Dedifferentiated amniotic fluid mesenchymal stem cell (primary cell): ENCODE measurements around the gene STUM.

Experiments used
- DNase-seq: peaks from one replicate; pipeline ENCODE4 v3.0.0-alpha.2; 2016; ENCODE audit errors: extremely low spot score

STUM gene

DNA sequence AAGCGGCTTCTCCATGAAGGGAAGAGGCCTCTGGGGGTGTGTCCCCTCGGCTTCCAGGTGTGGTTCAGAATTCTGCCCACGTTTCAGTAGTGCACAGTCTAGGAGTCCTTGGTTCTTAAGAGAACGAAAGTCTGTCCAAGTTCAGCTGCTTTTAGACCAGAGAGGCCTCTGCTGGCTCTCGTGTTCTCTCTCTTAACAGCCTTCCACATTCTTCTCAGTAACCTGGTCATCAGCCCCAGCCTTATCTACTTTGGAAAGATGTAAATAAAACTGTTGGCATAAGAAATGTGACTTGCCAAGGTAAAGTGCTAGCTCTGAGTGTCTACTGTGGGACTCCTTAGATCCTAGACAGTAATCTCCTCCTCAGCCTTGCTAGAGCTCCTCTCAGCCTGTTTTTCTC lies 15.3 kb upstream of the STUM start:
- no peak for DNase-seq

DNA sequence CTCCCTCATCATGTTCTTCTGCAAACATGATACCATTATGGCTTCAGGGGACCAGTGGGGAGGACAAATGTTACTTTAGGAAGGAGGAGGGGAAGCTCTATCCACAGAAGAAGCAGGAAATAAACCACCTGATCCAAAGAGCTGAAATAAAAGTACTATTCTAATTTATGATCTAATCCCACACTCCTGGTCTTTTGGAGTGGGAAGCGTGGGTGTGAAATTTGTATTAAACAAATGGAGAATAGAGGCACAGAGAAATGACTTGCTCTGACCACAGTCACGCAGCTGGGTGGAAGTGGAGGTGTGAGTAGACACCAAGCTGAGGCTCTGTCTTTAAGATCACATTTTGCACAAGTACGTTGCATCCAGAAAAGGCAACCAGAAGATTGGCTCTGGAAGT lies 14.5 kb upstream of the STUM start:
- DNase-seq: no peak

DNA sequence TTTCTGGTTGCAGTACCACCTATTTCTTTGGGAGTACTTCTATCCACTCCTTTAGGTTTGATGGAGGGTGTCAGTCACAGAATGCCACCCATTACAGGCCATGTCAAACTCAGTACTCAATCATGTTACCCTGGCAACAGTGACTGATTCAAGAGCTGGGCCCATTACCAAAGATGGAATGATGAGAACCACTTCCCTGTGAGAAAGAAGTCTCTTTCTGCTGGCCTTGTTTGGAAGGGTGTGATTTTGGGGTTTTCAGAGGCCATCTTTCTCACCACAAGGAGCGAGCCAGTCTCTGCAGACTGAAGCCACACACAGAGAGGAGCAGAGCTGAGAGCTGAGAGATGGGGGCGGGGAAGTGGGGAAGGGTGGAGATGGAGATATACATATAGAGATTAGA lies 13.9 kb upstream of the STUM start:
- no peak for DNase-seq

DNA sequence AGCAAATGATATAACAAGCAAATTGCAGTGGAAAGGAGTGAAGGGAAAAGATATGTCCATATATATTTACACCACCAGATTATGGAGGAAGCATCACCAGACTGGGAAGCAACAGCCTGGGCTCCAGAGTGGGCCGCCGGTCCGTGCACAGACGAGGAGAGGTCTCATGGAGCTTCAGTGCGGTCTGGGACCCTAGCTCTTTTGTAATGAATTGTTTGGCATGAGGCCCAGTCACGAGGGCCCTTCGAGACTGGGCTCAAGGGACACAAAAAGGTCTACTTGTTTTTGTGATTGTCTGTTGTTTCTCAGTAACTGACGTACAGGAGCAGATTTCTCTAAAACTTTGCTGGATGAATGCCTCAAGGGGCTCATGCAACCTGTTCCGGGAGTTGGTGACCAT lies 12.9 kb upstream of the STUM start:
- DNase-seq: no peak

DNA sequence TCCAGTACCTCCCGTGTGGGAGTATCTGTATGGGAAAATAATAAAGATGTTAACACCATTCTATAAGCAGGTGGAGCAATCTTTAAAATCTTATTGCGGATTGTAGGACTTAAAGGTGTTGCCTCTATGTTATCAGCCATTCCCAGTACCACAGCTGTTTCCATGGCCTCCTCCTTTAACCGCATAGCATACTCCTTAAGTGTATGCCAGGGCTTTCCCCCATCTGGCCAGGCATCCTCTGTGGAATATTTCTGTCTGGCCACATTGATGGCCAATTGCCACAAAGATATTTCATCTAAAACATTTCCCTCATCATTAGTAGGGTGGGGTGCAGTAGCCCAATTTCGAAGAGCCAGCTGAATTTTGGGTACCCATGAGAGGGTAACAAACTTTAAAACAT lies 7.3 kb upstream of the STUM start:
- DNase-seq: no peak

DNA sequence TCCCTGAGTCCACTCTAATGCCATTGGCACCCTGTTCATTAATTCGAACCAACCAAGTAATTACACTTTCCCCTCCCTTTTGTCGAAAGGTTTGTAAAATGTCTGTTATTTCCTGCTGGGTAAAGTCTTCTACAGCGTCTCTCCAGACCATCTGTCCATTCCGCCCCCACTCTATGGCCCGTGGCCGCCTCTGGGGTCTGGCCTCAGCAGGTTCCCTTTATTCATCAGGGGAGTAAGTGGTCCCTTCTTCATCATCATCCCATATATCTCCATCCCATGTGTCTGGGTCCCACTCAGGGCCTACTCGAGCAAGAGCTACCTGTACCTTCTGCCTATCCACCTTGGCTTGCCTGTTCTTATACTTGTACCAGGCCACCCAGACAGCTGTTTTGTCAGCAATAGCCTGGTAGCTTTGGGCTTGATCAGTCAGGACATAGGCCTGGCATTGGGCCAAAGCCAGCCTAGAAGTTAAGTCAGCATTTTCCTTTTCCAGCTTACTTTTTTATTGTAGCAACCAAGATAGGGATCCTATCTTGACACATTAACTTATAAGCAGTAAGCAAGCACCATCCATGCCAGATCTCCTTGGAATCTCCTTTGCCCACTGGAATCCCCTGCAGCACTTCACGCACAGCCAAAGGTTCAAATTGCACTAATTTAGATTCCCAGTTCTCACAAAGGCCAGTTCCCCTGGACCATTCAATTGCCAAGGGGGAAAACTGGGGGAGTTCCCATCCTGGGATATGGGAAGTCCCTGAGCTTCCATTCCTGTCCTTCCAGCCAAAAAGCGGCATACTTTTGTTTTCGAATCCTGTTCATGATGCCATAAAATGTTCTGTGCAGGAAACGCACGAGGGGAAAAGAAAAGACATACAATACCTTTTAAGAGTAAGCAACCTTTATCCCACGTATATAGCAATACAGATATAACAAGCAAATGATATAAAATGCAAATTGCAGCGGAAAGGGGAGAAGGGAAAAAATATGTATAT lies 6.6 kb upstream of the STUM start:
- no peak for DNase-seq

DNA sequence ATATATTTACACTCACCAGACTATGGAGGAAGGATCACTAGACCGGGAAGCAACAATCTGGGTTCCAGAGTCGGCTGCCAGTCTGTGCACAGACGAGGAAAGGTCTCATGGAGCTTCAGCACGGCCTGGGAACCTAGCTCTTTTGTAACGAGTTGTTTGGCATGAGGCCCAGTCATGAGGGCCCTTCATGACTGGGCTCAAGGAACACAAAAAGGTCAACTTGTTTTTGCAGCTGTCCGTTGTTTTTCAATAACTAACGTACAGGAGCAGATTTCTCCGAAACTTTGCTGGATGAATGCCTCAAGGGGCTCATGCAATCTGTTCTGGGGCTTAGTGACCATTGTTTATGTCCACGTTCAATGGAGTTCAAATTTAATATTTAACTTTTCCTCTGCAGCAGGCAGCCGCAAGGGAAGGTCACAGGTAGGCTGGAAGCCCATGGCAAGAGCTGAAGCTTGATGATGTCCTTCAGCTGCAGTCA lies 5.9 kb upstream of the STUM start:
- DNase-seq: no peak

DNA sequence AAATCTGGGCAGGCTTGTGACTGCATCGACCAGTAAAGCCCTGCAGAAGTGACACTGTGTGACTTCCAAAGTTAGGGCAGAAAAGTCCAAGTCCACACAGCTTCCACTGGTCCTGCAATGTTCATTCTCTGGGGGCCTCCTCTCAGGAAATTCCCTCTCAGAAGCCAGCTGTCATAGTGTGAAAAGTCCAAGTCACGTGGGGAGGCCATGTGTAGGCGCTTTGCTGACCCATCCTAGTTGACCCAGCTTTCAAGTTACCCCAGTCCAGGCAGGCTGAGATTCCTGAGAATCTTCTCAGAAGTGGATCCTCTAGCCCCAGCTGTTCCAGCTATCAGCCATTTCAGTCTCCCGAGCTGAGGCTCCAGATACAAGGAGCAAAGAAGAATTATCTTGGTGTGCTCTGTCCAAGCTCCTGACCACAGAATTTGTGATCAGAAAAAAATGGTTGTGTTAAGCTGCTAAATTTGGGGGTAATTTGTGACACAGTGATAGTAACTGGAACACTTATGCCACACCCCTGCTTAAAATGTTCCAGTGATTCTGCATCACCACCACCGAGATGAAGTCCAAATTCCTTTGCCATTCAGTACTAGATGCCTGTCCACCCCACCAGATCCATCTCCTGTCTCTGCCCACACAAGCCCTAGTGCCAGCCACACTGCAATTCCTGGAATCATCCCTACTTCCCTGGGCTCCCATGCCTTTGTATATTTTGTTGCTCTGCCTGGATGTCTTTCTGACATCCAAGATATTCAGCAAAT lies 2.5 kb upstream of the STUM start:
- DNase-seq: no peak

DNA sequence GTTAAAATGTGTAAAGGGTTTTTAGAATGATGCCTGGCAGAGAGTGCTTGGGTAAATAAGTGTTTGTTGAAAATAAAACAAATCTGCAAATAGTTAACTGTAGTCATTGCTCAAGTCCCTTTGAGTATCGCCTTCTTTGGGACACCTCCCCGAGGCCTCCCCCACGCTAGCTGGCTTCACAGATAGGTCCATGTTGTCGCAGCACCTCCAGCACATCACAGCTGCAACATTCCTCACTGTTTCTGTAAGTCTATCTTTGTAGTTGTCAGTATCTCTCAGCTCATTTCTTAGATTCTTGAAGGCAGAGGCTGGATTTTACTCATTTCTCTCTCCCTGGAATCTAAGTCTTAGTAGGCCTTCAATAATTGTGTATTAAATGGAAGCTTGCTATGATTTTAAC lies 1.6 kb upstream of the STUM start:
- no peak for DNase-seq

DNA sequence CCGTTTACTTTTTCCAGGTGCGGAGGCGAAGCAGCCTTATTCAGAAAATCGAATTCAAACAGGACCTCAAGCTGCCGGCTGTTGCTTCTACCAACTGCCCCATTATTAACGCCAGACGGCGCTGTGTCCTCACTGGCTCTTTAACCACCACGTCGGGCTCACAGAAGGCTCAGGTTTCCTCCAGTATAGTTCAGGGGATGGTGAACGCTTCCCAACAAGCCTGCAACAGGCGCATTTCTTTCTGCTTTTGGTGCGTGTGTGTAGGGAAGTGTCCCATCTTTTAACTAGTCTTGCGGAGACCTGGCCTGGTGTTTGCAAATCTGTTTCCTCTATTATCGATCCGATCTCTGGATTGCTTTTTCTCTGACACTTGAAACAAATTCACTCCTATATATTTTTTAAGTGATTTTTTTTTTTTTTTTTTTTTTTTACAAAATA lies 791 bp upstream of the STUM start:
- peak; percentile 85 for DNase-seq

DNA sequence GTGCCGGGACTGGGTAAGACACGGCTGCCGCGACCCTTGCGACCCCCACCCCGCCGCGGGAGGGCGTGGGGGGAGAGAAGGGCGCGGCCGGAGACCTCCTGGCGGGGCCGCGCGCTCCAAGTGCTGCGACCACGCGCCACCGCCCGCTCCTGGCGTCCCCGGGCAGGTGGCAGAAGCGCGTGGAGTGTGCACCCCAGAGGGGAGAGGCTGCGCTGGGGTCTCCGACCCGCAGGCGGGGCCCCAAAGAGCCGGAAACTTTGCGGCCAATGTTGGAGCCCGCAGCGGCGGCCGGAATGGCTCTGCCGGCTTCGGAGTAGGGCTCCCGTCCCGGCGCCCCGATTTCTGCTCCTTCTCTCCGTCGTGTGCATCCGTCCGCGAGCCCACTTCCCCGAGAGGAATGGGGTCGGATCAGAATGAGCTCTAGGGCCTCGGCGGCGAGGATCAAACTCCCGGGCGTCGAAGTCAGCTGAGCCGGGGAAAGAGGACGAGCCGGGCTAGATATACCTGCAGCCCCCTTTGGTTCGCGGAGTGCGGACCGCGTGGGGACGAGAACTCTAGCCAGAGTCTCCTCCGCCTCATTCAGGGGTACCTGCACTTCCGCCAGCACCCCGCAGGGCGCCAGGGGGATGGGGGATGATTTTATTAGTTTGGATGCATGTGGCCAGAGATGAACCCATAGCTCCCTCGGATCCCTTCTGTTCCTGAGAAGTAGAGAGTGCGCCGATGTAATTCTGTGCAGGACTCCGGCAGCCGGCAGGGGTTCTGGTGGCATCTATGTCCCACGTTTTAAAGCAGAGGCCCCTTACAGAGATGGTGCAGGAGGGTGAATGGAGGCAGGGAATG lies 751 bp downstream of the STUM start:
- DNase-seq: no peak

DNA sequence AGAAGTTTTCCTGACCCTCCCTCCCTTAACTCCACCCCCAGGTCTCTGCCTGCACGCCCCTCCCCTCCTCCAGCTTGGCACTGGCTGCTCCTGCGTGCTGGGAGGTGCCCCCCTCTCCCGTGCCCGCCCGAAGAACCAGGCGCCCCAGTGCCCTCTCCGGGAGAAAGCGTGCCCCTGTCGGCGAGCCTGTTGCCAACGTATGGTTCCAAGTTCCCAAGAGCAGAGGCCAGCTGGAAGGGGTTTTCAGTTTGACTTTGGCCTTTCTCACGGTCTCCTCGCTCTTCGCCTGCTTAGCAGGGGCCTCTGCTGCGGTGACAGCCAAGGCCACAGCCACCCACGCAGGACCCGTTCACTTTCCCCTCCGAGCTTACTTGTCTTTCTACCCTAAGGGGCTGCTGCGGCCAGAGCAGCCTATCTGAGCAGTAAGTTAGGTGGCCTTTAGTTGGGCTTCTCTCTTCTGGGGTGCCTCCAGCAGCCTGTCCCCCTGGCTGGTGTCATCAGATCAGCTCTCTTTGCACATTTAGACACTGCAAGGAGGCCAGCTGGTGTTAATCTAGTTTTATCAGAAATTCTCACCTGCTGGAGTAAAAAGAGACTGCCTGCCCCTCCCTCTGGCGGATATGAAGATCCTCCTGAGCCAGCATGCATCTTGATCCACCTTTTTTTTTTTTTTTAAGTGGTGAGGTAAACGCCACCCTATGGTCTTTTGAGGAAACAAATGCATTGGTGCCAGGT lies 1.5 kb downstream of the STUM start:
- DNase-seq: no peak

DNA sequence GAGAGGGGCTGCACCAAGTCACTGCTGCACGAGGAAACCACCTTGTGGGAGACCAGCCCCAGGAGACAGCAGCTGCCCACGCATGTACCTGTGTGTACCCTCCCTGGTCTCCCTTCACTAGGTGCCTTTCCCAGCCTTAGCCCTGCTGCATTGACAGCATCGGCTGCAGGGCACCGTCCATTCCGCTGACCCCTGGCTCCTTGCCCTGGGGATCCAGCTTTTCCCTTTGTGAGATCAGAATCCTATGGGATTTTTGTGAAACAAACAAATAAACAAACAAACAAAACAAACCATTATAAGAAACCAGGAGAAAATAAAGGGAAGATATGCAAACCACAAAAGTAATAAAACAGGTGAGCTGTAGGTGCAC lies 2.1 kb downstream of the STUM start:
- DNase-seq: no peak

DNA sequence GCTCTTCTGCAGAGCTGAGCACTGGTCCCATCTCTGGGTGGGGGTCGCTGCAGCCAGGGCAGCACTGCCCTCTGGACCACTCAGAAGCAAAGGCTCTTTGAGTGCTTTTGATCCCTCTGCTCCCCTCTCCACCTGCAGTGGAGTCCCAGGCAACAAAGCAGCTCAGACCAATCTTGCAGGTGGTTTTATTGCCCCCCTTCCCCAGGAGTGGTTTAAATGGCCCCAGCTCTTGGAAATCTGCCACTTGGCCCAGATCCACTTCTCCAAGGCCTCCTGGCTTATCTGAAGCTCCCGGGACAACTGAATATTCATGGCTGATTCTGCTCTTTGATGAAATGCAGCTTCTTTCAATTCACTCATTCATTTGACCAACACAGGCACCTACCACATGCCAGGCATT lies 2.7 kb downstream of the STUM start:
- no peak for DNase-seq

DNA sequence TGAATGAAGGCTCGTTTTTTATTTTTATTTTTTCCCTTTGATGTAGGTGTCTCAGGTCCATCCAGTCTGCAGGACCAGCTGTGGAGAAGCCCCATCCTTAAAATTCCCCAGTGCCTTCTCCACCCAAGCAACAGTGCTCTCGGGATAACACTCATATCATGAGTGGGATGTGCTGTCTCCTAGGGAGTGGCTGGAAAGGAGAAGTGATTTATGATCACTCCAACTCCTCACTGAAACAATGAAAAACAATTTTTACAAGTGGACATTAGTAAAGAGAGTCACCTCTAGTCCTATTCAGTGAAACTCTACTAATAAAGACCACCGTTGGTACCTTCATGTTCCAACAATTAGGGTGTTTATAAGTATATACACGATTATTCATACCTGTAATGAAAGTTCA lies 3.5 kb downstream of the STUM start:
- DNase-seq: no peak

DNA sequence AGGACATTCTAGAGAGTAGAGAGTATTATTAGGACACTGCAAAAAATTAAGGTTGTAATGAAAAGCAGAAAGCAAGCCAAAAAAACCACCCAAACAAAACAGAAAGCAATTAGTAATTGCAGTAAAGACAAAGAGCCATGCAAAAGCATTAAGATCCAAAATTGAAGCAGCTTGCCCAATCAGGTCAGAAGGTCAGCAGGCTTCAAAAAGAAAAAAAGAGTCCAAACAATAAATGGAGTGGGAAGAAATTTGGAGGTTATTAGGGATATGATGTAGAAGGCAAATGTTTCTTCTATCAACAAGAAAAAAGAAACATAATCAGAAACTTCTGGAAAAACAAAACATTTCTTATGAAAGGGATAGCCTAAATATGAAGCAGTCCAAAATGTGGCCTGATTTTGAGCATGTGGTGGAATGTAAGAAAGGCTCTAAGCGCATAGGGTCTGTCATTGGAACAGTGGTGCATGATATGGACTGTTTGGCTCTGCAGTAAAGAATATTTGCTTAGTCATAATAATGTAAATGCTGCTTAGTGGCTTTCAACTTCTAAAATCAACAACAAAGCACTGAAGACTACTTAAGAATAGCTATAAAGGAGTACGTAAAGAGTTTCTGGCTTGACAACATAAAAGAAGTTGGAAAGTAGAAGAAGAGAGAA lies 4.8 kb downstream of the STUM start:
- no peak for DNase-seq

DNA sequence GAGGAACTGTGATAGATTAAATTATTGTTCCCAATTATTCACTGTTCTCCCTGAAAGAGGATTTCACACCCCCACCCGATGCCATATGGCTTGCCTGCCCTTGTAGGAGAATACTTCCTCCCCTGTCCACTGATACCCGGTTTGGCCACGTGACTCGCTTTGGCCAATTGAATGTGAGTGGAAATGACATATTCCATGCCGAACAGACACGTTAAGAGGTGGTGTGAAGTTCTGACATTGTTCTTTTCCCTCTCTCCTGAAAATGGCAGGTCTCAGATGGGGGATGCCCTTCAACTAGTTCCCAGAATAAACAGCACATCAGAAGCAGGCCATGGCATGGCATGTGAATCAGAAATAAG lies 5.3 kb downstream of the STUM start:
- no peak for DNase-seq

DNA sequence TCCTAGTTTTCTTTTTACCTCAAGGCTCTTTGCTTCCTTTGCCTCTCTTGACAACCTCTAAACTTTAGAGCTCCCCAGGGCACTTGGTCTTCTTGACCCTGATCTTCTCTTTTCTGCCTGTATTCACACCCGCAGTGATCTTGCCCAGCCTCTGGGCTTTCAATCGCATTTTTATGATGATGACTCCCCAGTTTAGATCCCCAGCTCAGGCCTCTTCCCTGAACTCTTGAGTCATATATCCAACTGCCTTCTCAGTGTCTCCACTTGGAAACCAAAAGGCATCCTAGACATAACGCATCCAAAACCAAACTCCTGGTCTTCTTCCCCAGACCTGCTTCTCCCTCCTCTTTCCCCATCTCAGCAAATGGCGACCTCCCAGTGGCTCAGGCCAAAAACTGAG lies 6.5 kb downstream of the STUM start:
- DNase-seq: no peak

DNA sequence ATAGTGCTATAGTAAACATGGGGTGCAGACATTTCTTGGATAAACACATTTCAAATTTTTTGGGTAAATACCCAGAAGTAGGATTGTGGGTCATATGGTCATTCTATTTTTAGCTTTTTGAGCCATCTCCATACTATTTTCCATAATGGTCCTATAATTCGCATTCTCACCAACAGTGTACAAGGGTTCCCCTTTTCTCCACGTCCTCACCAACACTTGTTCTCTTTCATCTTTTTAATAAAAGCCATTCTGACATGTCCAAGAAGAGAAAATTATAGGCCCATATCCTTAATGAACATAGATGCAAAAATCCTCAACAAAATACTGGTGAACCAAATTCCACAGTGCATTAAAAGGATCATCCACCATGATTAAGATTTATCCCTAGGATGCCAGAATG lies 8.9 kb downstream of the STUM start:
- no peak for DNase-seq

DNA sequence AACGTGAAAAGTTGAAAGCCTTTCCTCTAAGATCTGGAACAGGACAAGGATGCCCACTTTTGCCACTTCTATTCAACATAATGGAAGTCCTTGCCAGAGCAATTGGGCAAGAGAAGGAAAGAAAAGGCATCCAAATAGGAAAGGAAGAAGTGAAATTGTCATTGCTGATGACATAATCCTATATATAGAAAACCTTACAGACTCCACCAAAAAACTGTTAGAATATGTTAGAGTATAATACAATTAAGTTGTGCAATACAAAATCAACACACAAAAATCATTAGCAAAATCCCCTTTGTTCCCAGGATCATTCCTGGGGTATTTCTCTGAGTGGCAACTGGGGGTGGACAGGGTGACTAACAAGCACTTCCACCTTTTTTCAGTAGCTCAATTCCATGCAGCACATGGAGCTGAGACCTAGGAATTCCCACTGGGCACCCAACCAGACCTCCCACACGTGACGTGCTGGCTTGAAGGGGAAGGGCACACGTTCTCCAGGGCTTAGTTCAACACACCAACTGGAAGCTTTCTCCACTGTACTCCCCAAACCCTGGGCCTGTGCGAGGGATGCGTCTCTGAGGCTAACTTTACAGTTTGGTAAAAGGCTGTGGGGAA lies 9.6 kb downstream of the STUM start:
- no peak for DNase-seq
